HepG2 (cell line): ENCODE data around the gene PTPN5.

Experiments used
- CTCF ChIP-seq: sonication (generic); formaldehyde crosslinking; IDR thresholded peaks from 2 replicates; pipeline ENCODE4 v1.5.0; 2020; ENCODE audit warnings: mild to moderate bottlenecking, missing genetic modification reagents, moderate library complexity
- DDIT3 ChIP-seq: sonication (generic); formaldehyde crosslinking; IDR thresholded peaks from 2 replicates; pipeline ENCODE4 v1.4.0; 2020; ENCODE audit warnings: mild to moderate bottlenecking, missing genetic modification reagents
- PAXIP1 ChIP-seq: sonication (generic); formaldehyde crosslinking; conservative IDR thresholded peaks from 2 replicates; pipeline ENCODE4 v1.4.0; 2020; ENCODE audit warnings: mild to moderate bottlenecking, missing genetic modification reagents, moderate library complexity
- USF2 ChIP-seq, 2 experiments: sonication (generic) in 1 of 2; formaldehyde crosslinking in 1 of 2; IDR thresholded peaks; 2 replicates each; pipeline versions ENCODE4 v1.5.1 to v1.6.1; 2011 to 2020; ENCODE audit warnings: borderline replicate concordance in 1 of 2, low read depth in 1 of 2, low read length in 1 of 2, mild to moderate bottlenecking in 1 of 2, missing genetic modification reagents in 1 of 2, moderate library complexity in 1 of 2
- ZNF720 ChIP-seq: sonication (generic); formaldehyde crosslinking; IDR thresholded peaks from 2 replicates; pipeline ENCODE4 v1.4.0; 2020; ENCODE audit warnings: missing genetic modification reagents
- ZNF770 ChIP-seq: sonication (generic); formaldehyde crosslinking; IDR thresholded peaks from 2 replicates; pipeline ENCODE4 v1.5.0; 2020; ENCODE audit warnings: mild to moderate bottlenecking, missing genetic modification reagents

GRCh38 chr11:18733202-18733601, 58.4 kb downstream of the PTPN5 start:
- TF ChIP-seq DDIT3 (CRISPR knock-in tag) (no peak), ZNF770 (no peak), USF2 (IDR thresholded peaks at IDR 0.05; ENCODE audit: low read depth, low read length) (no peak), USF2 (CRISPR knock-in tag; IDR thresholded peaks at IDR 0.05; ENCODE audit: borderline replicate concordance) (no peak), CTCF (CRISPR knock-in tag) (no peak), PAXIP1 (no peak), ZNF720 (CRISPR knock-in tag) (no peak)
